PC-3 (cell line): ENCODE results near the gene COPG2. TPM values are rescaled to one million over a fixed set of nuclear protein-coding genes. Genes with fewer than 3 reads are reported as not detected.
A peak's percentile ranks its signal among the peaks of the same experiment; 100 is the strongest.

Source experiments
- ATAC-seq: fragments of 200-7000 bp; cut with Tn5 transposase; 2 replicates; pipeline ENCODE4 v1.9.1; 2020; ENCODE audit warnings: mild to moderate bottlenecking, moderate library complexity
- BruUV-seq: library from RNA; stranded (reverse); fragments of 400-500 nt; replicated peaks from 2 replicates; lab custom pipeline; 2021; lab: Mats Ljungman, UMichigan
- CTCF ChIA-PET: fragments of 300-600 bp; sonication (Branson Sonifier 250); formaldehyde crosslinking; loops from one replicate; lab custom pipeline; 2022; ENCODE audit warnings: antibody characterized with exemption; lab: Charles Lee
- POLR2A ChIA-PET: fragments of 300-600 bp; sonication (Branson Sonifier 250); formaldehyde crosslinking; loops from one replicate; lab custom pipeline; 2022; ENCODE audit warnings: antibody characterized with exemption; ENCODE audit not compliant: unreplicated experiment; lab: Charles Lee
- DNase-seq: peaks from one replicate; pipeline ENCODE4 v3.0.0-alpha.2; 2015
- H2AFZ ChIP-seq: fragments of 300-600 bp; sonication (generic); 2 replicates; pipeline ENCODE4 v1.6.0; 2016; ENCODE audit warnings: antibody characterized with exemption, low read length
- H3F3A ChIP-seq: fragments of 300-600 bp; sonication (generic); one replicate; pipeline ENCODE4 v1.6.0; 2017; ENCODE audit warnings: antibody characterized with exemption, low read length, control low read depth, mild to moderate bottlenecking; ENCODE audit not compliant: unreplicated experiment
- H3K27ac ChIP-seq: fragments of 300-600 bp; sonication (generic); 2 replicates; pipeline ENCODE4 v1.5.1; 2016; ENCODE audit warnings: mild to moderate bottlenecking, low read length
- H3K27me3 ChIP-seq: fragments of 300-600 bp; sonication (generic); 2 replicates; pipeline ENCODE4 v1.6.1; 2016; ENCODE audit warnings: low read length, mixed read lengths
- H3K36me3 ChIP-seq: fragments of 300-600 bp; sonication (generic); 2 replicates; pipeline ENCODE4 v1.6.1; 2016; ENCODE audit warnings: low read depth, mixed run types, low read length, mixed read lengths
- H3K4me1 ChIP-seq: fragments of 300-600 bp; sonication (generic); 2 replicates; pipeline ENCODE4 v1.5.1; 2016; ENCODE audit warnings: low read length; ENCODE audit not compliant: insufficient read depth
- H3K4me2 ChIP-seq: fragments of 300-600 bp; sonication (generic); 2 replicates; pipeline ENCODE4 v1.6.0; 2016; ENCODE audit warnings: low read length
- H3K4me3 ChIP-seq: fragments of 300-600 bp; sonication (generic); 2 replicates; pipeline ENCODE4 v1.5.1; 2016; ENCODE audit warnings: mild to moderate bottlenecking, low read length, mixed read lengths
- H3K79me2 ChIP-seq: fragments of 300-600 bp; sonication (generic); 2 replicates; pipeline ENCODE4 v1.6.1; 2017; ENCODE audit warnings: low read length, mixed read lengths
- H3K9ac ChIP-seq: fragments of 300-600 bp; sonication (generic); 2 replicates; pipeline ENCODE4 v1.6.0; 2016; ENCODE audit warnings: mild to moderate bottlenecking, low read length
- H3K9me2 ChIP-seq: fragments of 300-600 bp; sonication (generic); replicated peaks from 2 replicates; pipeline ENCODE4 v1.6.1; 2016; ENCODE audit warnings: mixed run types, low read length, mixed read lengths
- H3K9me3 ChIP-seq: fragments of 300-600 bp; sonication (generic); 2 replicates; pipeline ENCODE4 v1.6.1; 2016; ENCODE audit warnings: low read length, mixed read lengths
- H4K20me1 ChIP-seq: fragments of 300-600 bp; sonication (generic); 2 replicates; pipeline ENCODE4 v1.6.1; 2016; ENCODE audit warnings: low read length, mixed read lengths
- EZH2 ChIP-seq: fragments of 300-600 bp; sonication (generic); IDR thresholded peaks from one replicate; pipeline ENCODE4 v1.6.1; 2017; ENCODE audit warnings: antibody characterized with exemption, mild to moderate bottlenecking, low read length; ENCODE audit not compliant: unreplicated experiment
- EZH2phosphoT487 ChIP-seq: fragments of 300-600 bp; sonication (generic); IDR thresholded peaks from 2 replicates; pipeline ENCODE4 v1.6.1; 2018; ENCODE audit warnings: mild to moderate bottlenecking, antibody characterized with exemption, low read length, borderline replicate concordance
- intact Hi-C: fragments of 100-400 bp; cut with micrococcal nuclease; formaldehyde crosslinking; loops from 2 replicates; pipeline ENCODE4 v1.9.0; 2023
- total RNA-seq: library from RNA; depleted of rRNA; stranded (reverse); fragments of >200 nt; gene quantifications from 2 replicates; pipeline ENCODE4 v1.2.3, GENCODE V29; 2014
- TF ChIP-seq, protein P1 (sequence below): fragments of 300-600 bp; sonication (generic); conservative IDR thresholded peaks from 2 replicates; pipeline ENCODE4 v1.5.1; 2017; ENCODE audit warnings: antibody characterized with exemption, low read depth, mild to moderate bottlenecking, low read length

COPG2 gene
- total RNA-seq, 1 experiment from 2014 or later, result 9.1 TPM

GRCh38 chr7:130632111-130632510 is 36.4 kb downstream of the COPG2 start:
- Histone ChIP-seq H3K36me3 (no peaks in the 10 kb centered on the region), H3K27ac (no peak overlapping the region), H4K20me1 (no peaks in the 10 kb centered on the region), H3K4me3 (no peak overlapping the region), H3K4me1 (peaks cover 10% of the 10 kb centered on the region), H3K9me2 (no peaks in the 10 kb centered on the region), H3K9me3 (no peaks in the 10 kb centered on the region), H3F3A (no peaks in the 10 kb centered on the region), H3K4me2 (peak overlapping the region; percentile 6; the same call in 1 of the 2 replicates), H3K9ac (no peak overlapping the region), H2AFZ (no peak overlapping the region), H3K79me2 (no peaks in the 10 kb centered on the region), H3K27me3 (no peaks in the 10 kb centered on the region)
- TF ChIP-seq, protein P1, sequence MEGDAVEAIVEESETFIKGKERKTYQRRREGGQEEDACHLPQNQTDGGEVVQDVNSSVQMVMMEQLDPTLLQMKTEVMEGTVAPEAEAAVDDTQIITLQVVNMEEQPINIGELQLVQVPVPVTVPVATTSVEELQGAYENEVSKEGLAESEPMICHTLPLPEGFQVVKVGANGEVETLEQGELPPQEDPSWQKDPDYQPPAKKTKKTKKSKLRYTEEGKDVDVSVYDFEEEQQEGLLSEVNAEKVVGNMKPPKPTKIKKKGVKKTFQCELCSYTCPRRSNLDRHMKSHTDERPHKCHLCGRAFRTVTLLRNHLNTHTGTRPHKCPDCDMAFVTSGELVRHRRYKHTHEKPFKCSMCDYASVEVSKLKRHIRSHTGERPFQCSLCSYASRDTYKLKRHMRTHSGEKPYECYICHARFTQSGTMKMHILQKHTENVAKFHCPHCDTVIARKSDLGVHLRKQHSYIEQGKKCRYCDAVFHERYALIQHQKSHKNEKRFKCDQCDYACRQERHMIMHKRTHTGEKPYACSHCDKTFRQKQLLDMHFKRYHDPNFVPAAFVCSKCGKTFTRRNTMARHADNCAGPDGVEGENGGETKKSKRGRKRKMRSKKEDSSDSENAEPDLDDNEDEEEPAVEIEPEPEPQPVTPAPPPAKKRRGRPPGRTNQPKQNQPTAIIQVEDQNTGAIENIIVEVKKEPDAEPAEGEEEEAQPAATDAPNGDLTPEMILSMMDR, result no peak
- TF ChIP-seq EZH2 (no peak), EZH2phosphoT487 (no peak)
- no TSS peak for BruUV-seq
- ATAC-seq (peak; percentile 98), DNase-seq (peak; percentile 81)
- POLR2A ChIA-PET, result no interaction called here
- CTCF ChIA-PET, result no interaction called here
- intact Hi-C loops, result no loop called here

DNA sequence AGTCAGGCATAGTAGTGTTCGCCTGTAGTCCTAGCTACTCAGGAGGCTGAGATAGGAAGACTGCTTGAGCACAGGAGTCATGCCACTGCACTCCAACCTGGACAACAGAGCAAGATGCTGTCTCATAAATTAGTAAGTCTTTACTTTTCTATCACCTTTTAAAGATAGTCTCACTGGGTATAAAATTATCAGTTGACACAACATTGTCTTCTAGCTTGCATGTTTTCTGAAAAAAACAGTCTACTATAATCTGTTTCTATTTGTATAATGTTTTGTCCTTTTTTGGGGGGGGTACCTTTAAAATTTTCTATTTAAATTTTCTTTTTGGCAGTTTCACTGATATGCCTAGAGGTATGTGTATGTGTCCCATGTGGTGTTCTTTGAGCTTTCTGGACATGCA is 39.6 kb downstream of the COPG2 start:
- Histone ChIP-seq H3K9ac (no peak overlapping the region), H3K27ac (no peak overlapping the region), H2AFZ (no peak overlapping the region), H3K36me3 (no peaks in the 10 kb centered on the region), H4K20me1 (no peaks in the 10 kb centered on the region), H3K4me1 (peaks cover 10% of the 10 kb centered on the region), H3K9me2 (no peaks in the 10 kb centered on the region), H3F3A (no peaks in the 10 kb centered on the region), H3K9me3 (no peaks in the 10 kb centered on the region), H3K79me2 (no peaks in the 10 kb centered on the region), H3K4me3 (no peak overlapping the region), H3K27me3 (no peaks in the 10 kb centered on the region), H3K4me2 (no peak overlapping the region)
- DNase-seq (no peak), ATAC-seq (no peak)
- intact Hi-C loops, result no loop called here
- POLR2A ChIA-PET, result no interaction called here
- no TSS peak for BruUV-seq
- CTCF ChIA-PET, result no interaction called here
- TF ChIP-seq EZH2, result no peak
- TF ChIP-seq EZH2phosphoT487, result no peak
- TF ChIP-seq, protein P1, result no peak

GRCh38 chr7:130627775-130628174 is 40.8 kb downstream of the COPG2 start:
- H3K36me3 ChIP-seq, result no peaks in the 10 kb centered on the region
- BruUV-seq, result no TSS peak
- no peak overlapping the region for H3K9ac ChIP-seq
- H3K27ac ChIP-seq, result no peak overlapping the region
- no peak overlapping the region for H3K4me3 ChIP-seq
- peaks cover 10% of the 10 kb centered on the region for H3K4me1 ChIP-seq
- H3K9me2 ChIP-seq, result no peaks in the 10 kb centered on the region
- no peaks in the 10 kb centered on the region for H3K79me2 ChIP-seq
- H3K27me3 ChIP-seq, result no peaks in the 10 kb centered on the region
- ATAC-seq, result no peak
- TF ChIP-seq EZH2phosphoT487 (no peak), EZH2 (no peak)
- TF ChIP-seq, protein P1, result no peak
- H4K20me1 ChIP-seq, result no peaks in the 10 kb centered on the region
- CTCF ChIA-PET, result no interaction called here
- H3F3A ChIP-seq, result no peaks in the 10 kb centered on the region
- no peaks in the 10 kb centered on the region for H3K9me3 ChIP-seq
- DNase-seq, result no peak
- POLR2A ChIA-PET, result no interaction called here
- no peak overlapping the region for H3K4me2 ChIP-seq
- intact Hi-C loops, result no loop called here
- H2AFZ ChIP-seq, result no peak overlapping the region
